H9 (cell line): ENCODE results near the gene GCAT. TPM values are rescaled to one million over a fixed set of nuclear protein-coding genes. Genes with fewer than 3 reads are reported as not detected.

ENCODE experiments used
- DNase-seq: peaks from one replicate; pipeline ENCODE4 v3.0.0-alpha.2; 2017
- H2AFZ ChIP-seq: one replicate; pipeline ENCODE4 v1.6.1; 2013; ENCODE audit warnings: mild to moderate bottlenecking, low read length, control low read depth, moderate library complexity
- H2AK5ac ChIP-seq: 2 replicates; pipeline ENCODE4 v1.6.1; 2013; ENCODE audit warnings: low read length, control low read depth, mixed read lengths; ENCODE audit not compliant: insufficient read length
- H2BK120ac ChIP-seq: one replicate; pipeline ENCODE4 v1.6.1; 2013; ENCODE audit warnings: low read depth, mild to moderate bottlenecking, low read length, control low read depth, inconsistent platforms; ENCODE audit not compliant: poor library complexity, severe bottlenecking
- H2BK12ac ChIP-seq: 2 replicates; pipeline ENCODE4 v1.6.1; 2013; ENCODE audit warnings: low read length, control low read depth, mixed read lengths, low read depth; ENCODE audit not compliant: insufficient read length
- H2BK15ac ChIP-seq: 2 replicates; pipeline ENCODE4 v1.6.1; 2013; ENCODE audit warnings: low read depth, low read length, control low read depth
- H2BK20ac ChIP-seq: one replicate; pipeline ENCODE4 v1.6.1; 2013; ENCODE audit warnings: low read depth, mild to moderate bottlenecking, low read length, control low read depth, inconsistent platforms; ENCODE audit not compliant: poor library complexity, severe bottlenecking
- H2BK5ac ChIP-seq: 2 replicates; pipeline ENCODE4 v1.6.1; 2013; ENCODE audit warnings: low read length, control low read depth, mixed read lengths; ENCODE audit not compliant: insufficient read length
- H3K14ac ChIP-seq: 2 replicates; pipeline ENCODE4 v1.6.1; 2013; ENCODE audit warnings: low read length, control low read depth; ENCODE audit not compliant: insufficient read depth
- H3K18ac ChIP-seq: 2 replicates; pipeline ENCODE4 v1.6.1; 2013; ENCODE audit warnings: low read depth, mild to moderate bottlenecking, mixed read lengths, low read length, control low read depth; ENCODE audit not compliant: insufficient read length
- H3K23ac ChIP-seq: 2 replicates; pipeline ENCODE4 v1.6.1; 2013; ENCODE audit warnings: low read length, control low read depth, mixed read lengths, low read depth; ENCODE audit not compliant: insufficient read length
- H3K23me2 ChIP-seq: 2 replicates; pipeline ENCODE4 v1.6.1; 2013; ENCODE audit warnings: low read depth, mild to moderate bottlenecking, mixed read lengths, low read length, control low read depth; ENCODE audit not compliant: insufficient read length, poor library complexity, severe bottlenecking
- H3K27ac ChIP-seq: 2 replicates; pipeline ENCODE4 v1.5.1; 2013; ENCODE audit warnings: low read length, control low read depth, mixed read lengths, low read depth; ENCODE audit not compliant: insufficient read length
- H3K27me3 ChIP-seq: 2 replicates; pipeline ENCODE4 v1.6.1; 2013; ENCODE audit warnings: low read length, control low read depth, inconsistent platforms; ENCODE audit not compliant: insufficient read depth
- H3K4ac ChIP-seq: 2 replicates; pipeline ENCODE4 v1.6.1; 2013; ENCODE audit warnings: low read depth, mild to moderate bottlenecking, control low read depth, inconsistent platforms, low read length, moderate library complexity
- H3K4me1 ChIP-seq: 2 replicates; pipeline ENCODE4 v1.6.1; 2013; ENCODE audit warnings: low read length, control low read depth, inconsistent platforms; ENCODE audit not compliant: insufficient read depth
- H3K4me2 ChIP-seq: 2 replicates; pipeline ENCODE4 v1.6.1; 2013; ENCODE audit warnings: low read length, control low read depth, mixed read lengths; ENCODE audit not compliant: insufficient read length, insufficient read depth
- H3K56ac ChIP-seq: 2 replicates; pipeline ENCODE4 v1.6.1; 2013; ENCODE audit warnings: low read depth, mild to moderate bottlenecking, mixed read lengths, low read length, control low read depth; ENCODE audit not compliant: insufficient read length
- H3K79me1 ChIP-seq: 2 replicates; pipeline ENCODE4 v1.6.1; 2013; ENCODE audit warnings: low read depth, mild to moderate bottlenecking, moderate library complexity, low read length, control low read depth, inconsistent platforms; ENCODE audit not compliant: insufficient read depth, poor library complexity, severe bottlenecking
- H3K79me2 ChIP-seq: 2 replicates; pipeline ENCODE4 v1.6.1; 2013; ENCODE audit warnings: low read length, control low read depth, inconsistent platforms; ENCODE audit not compliant: insufficient read depth
- H3K9ac ChIP-seq: 2 replicates; pipeline ENCODE4 v1.6.1; 2013; ENCODE audit warnings: low read length, control low read depth, mixed read lengths; ENCODE audit not compliant: insufficient read length; ENCODE audit errors: extremely low read depth
- H3K9me3 ChIP-seq: one replicate; pipeline ENCODE4 v1.6.1; 2013; ENCODE audit warnings: low read depth, low read length, inconsistent platforms; ENCODE audit not compliant: control insufficient read depth
- H3T11ph ChIP-seq: one replicate; pipeline ENCODE4 v1.6.1; 2013; ENCODE audit warnings: mild to moderate bottlenecking, low read length, control low read depth, inconsistent platforms
- H4K20me1 ChIP-seq: one replicate; pipeline ENCODE4 v1.6.1; 2013; ENCODE audit not compliant: control insufficient read depth, insufficient read length, insufficient read depth
- H4K5ac ChIP-seq: 2 replicates; pipeline ENCODE4 v1.6.1; 2013; ENCODE audit warnings: low read depth, mild to moderate bottlenecking, mixed read lengths, low read length, control low read depth; ENCODE audit not compliant: insufficient read length
- H4K8ac ChIP-seq: replicated peaks from 2 replicates; pipeline ENCODE4 v1.6.1; 2013; ENCODE audit warnings: low read length, control low read depth, mixed read lengths, low read depth; ENCODE audit not compliant: insufficient read length
- H4K91ac ChIP-seq: 2 replicates; pipeline ENCODE4 v1.6.1; 2013; ENCODE audit warnings: low read depth, mild to moderate bottlenecking, moderate library complexity, mixed read lengths, low read length, control low read depth; ENCODE audit not compliant: insufficient read length
- H3K27ac Mint-ChIP-seq, 3 experiments: 2 replicates in 2 of 3; 3 replicates in 1 of 3; pipeline ENCODE4 v1.8.0; 2020 to 2021; ENCODE audit warnings: mixed read lengths in 3 of 3, mild to moderate bottlenecking in 1 of 3, moderate library complexity in 1 of 3
- H3K27me3 Mint-ChIP-seq: 2 replicates; pipeline ENCODE4 v1.8.0; 2021; ENCODE audit warnings: low read depth, mild to moderate bottlenecking, moderate library complexity, mixed read lengths
- H3K36me3 Mint-ChIP-seq, 3 experiments: 2 replicates in 2 of 3; 3 replicates in 1 of 3; pipeline ENCODE4 v1.8.0; 2020 to 2021; ENCODE audit warnings: low read depth in 3 of 3, mixed read lengths in 3 of 3; ENCODE audit not compliant: insufficient read depth in 1 of 3
- H3K4me1 Mint-ChIP-seq, 2 experiments: 2 replicates each; pipeline ENCODE4 v1.8.0; 2020; ENCODE audit warnings: mixed read lengths in 2 of 2
- H3K4me3 Mint-ChIP-seq, 2 experiments: 2 replicates in 1 of 2; 3 replicates in 1 of 2; pipeline ENCODE4 v1.8.0; 2020 to 2021; ENCODE audit warnings: mild to moderate bottlenecking in 2 of 2, mixed read lengths in 2 of 2, moderate library complexity in 1 of 2
- H3K9me3 Mint-ChIP-seq, 2 experiments: 2 replicates in 1 of 2; 3 replicates in 1 of 2; pipeline ENCODE4 v1.8.0; 2020; ENCODE audit warnings: mild to moderate bottlenecking in 2 of 2, mixed read lengths in 2 of 2, moderate library complexity in 1 of 2
- WGBS: extraction: QIAGEN DNeasy Blood & Tissue Kit; methylation state at CpG from one replicate; pipeline ENCODE4 v1.1.7; 2013; ENCODE audit warnings: missing lambda C conversion rate, low lambda C conversion rate, mixed read lengths; ENCODE audit not compliant: insufficient read length; ENCODE audit errors: extremely low coverage; 5-methylcytosine and 5-hydroxymethylcytosine counted together
- microRNA-seq: library from miRNA; unstranded; fragments of <30 nt; microRNA quantifications from one replicate; pipeline ENCODE4, GENCODE V29; 2020; ENCODE audit warnings: borderline microRNAs expressed
- total RNA-seq: library from RNA; stranded (reverse); gene quantifications from 2 replicates; pipeline ENCODE4 v1.2.1, GENCODE V29; 2021
- TF ChIP-seq, protein P1 (sequence below): fragments of 200-600 bp; sonication (generic); conservative IDR thresholded peaks from 3 replicates; pipeline ENCODE4 v1.8.0; 2021; ENCODE audit warnings: antibody characterized with exemption, mild to moderate bottlenecking

The GCAT gene
- total RNA-seq, 1 experiment from 2014 or later = 26.9 TPM

DNA sequence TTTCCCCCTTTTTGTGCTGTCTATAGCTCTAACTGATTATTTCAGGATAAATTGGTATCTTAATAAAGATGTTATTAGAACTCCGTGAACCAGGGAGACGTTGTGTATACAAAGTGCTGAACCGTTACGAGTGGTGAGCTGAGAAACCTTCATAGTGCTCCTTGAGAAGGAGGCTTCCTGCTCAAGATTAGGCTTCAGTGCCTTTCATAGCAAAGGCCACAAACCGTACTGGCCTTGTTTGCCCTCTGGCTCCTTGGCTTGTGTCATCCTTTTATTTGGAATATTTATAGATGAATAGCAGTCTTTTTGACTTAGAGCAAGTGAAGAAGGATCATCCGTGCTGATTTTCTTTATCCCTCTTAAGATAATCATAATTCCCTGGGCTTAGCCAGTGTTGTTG lies 57.8 kb downstream of the GCAT start:
- no peaks in the 10 kb centered on the region for H3K27me3 ChIP-seq
- H3K79me2 ChIP-seq = no peaks in the 10 kb centered on the region

More for the DNA sequence above, 57.8 kb downstream of the GCAT start:
- Histone ChIP-seq H3K23me2 (no peaks in the 10 kb centered on the region), H3K79me1 (peaks cover 3% of the 10 kb centered on the region), H4K20me1 (no peaks in the 10 kb centered on the region), H2BK120ac (no peak overlapping the region), H3K27ac (no peak overlapping the region), H3K56ac (no peak overlapping the region), H3K9ac (no peak overlapping the region), H2BK5ac (no peak overlapping the region), H3K23ac (no peak overlapping the region), H3K4ac (no peak overlapping the region), H2BK20ac (no peak overlapping the region), H3K18ac (no peak overlapping the region), H2BK12ac (no peak overlapping the region), H4K5ac (no peak overlapping the region), H4K91ac (no peak overlapping the region), H3K14ac (no peak overlapping the region), H2AK5ac (no peak overlapping the region), H3K4me1 (no peaks in the 10 kb centered on the region), H4K8ac (no peak overlapping the region), H2AFZ (no peak overlapping the region), H3K9me3 (no peaks in the 10 kb centered on the region), H2BK15ac (no peak overlapping the region), H3T11ph (no peak overlapping the region), H3K4me2 (no peak overlapping the region)
- H3K4me3 Mint-ChIP-seq = no peak overlapping the region
- H3K27me3 Mint-ChIP-seq = no peaks in the 10 kb centered on the region
- no peaks in the 10 kb centered on the region for H3K9me3 Mint-ChIP-seq
- peak overlapping the region in 1 of 3 experiments; percentile 79; a peak in 1 of 7 replicates for H3K27ac Mint-ChIP-seq
- peaks cover 60 to 94% (median 87%) of the 10 kb centered on the region in 3 experiments for H3K36me3 Mint-ChIP-seq
- DNase-seq = no peak
- TF ChIP-seq, protein P1, sequence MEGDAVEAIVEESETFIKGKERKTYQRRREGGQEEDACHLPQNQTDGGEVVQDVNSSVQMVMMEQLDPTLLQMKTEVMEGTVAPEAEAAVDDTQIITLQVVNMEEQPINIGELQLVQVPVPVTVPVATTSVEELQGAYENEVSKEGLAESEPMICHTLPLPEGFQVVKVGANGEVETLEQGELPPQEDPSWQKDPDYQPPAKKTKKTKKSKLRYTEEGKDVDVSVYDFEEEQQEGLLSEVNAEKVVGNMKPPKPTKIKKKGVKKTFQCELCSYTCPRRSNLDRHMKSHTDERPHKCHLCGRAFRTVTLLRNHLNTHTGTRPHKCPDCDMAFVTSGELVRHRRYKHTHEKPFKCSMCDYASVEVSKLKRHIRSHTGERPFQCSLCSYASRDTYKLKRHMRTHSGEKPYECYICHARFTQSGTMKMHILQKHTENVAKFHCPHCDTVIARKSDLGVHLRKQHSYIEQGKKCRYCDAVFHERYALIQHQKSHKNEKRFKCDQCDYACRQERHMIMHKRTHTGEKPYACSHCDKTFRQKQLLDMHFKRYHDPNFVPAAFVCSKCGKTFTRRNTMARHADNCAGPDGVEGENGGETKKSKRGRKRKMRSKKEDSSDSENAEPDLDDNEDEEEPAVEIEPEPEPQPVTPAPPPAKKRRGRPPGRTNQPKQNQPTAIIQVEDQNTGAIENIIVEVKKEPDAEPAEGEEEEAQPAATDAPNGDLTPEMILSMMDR = no peak
- no CpG with 5 or more reads among the region's 6 CpGs for WGBS
- peaks cover 4 to 10% of the 10 kb centered on the region in 2 experiments; a peak in 3 of 4 replicates for H3K4me1 Mint-ChIP-seq

Small RNA genes lying within 50 kb of the gene (microRNA-seq; reads per million reads assigned to microRNA genes)
- not detected for gene MIR659

Other genes starting within 250 kb of the GCAT start
- gene CDC42EP1, start 247.5 kb upstream of the GCAT start, total RNA-seq = 23.0 and 24.3 TPM in 2 replicates
- not detected in 2 replicates for gene LGALS2, start 227.8 kb upstream of the GCAT start, total RNA-seq
- 56.0 and 61.7 TPM in 2 replicates for gene GGA1, start 199.1 kb upstream of the GCAT start, total RNA-seq
- gene SH3BP1, start 168.3 kb upstream of the GCAT start, total RNA-seq = 33.6 and 35.1 TPM in 2 replicates
- gene PDXP, start 149.2 kb upstream of the GCAT start, total RNA-seq = 38.9 and 41.0 TPM in 2 replicates
- gene LGALS1, start 132.3 kb upstream of the GCAT start, total RNA-seq = 32.8 and 33.6 TPM in 2 replicates
- 30.4 and 35.4 TPM in 2 replicates for gene NOL12, start 121.6 kb upstream of the GCAT start, total RNA-seq
- 50.8 and 52.7 TPM in 2 replicates for gene TRIOBP, start 110.9 kb upstream of the GCAT start, total RNA-seq
- gene GALR3, start 15.4 kb downstream of the GCAT start, total RNA-seq = 0.31 and 0.59 TPM in 2 replicates
- 14.4 and 15.3 TPM in 2 replicates for gene ANKRD54, start 36.4 kb downstream of the GCAT start, total RNA-seq
- 736 and 739 TPM in 2 replicates for gene EIF3L, start 41.5 kb downstream of the GCAT start, total RNA-seq
- gene MICALL1, start 98.4 kb downstream of the GCAT start, total RNA-seq = 33.3 and 33.8 TPM in 2 replicates
- 0.55 and 0.57 TPM in 2 replicates for gene C22orf23, start 145.7 kb downstream of the GCAT start, total RNA-seq
- gene POLR2F, start 145.8 kb downstream of the GCAT start, total RNA-seq = 141 and 147 TPM in 2 replicates
- 2.1 and 2.4 TPM in 2 replicates for gene SOX10, start 176.6 kb downstream of the GCAT start, total RNA-seq
- gene PICK1, start 249.5 kb downstream of the GCAT start, total RNA-seq = 34.9 and 35.7 TPM in 2 replicates